ENCODE results near the gene IGFBP1.

The IGFBP1 gene

DNA sequence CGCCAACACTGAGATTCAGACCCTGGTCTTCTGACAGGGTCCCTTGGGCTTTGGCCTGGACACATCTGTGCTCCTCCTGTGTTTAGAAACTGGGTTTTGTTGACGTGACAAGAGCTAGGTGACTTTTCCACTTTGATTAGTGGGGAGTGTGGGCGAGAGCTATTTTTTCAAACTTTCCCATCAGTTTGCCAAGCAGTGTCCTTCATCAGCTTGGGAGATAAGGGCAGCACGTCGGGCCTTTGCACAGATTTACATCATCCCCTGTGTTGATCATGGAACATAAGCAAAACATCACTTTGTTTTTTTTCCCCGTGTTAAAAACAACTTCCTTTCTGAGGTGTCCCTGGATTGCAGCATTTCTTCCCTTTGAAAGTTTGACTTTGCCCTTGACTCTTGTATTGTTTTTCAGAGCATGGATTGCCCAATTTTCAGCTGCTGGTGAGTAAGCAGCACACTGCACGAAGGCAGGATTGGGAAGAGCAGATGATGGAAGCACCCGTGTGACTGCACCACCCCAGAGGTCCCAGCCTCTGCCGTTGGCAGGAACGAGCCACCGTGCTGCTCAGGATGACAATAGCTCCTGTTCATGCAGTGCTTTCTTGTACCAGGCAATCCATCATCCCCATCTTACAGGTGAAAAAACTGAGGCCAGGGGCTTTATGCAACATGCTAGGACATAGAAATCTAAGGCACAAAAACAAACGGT lies 6.4 kb upstream of the IGFBP1 start:
- DNase-seq, result no peak

DNA sequence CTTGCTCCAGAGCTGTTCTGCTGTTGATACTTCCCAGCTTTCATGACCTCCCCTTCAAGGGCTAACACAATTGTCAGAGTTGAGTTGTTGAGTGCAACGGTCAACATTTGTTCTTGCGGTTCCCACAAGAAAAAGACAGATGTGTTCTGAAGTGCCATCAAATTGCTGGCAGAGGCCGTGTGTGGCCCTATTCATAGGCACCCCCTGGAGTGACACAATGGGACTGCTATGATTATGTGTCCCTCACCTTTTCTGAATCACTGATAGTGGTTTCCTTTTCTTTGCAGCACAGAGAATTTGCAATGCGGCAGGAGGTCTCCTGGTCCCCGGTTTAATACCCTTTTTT lies 5.8 kb upstream of the IGFBP1 start:
- DNase-seq, result peak; percentile 33

DNA sequence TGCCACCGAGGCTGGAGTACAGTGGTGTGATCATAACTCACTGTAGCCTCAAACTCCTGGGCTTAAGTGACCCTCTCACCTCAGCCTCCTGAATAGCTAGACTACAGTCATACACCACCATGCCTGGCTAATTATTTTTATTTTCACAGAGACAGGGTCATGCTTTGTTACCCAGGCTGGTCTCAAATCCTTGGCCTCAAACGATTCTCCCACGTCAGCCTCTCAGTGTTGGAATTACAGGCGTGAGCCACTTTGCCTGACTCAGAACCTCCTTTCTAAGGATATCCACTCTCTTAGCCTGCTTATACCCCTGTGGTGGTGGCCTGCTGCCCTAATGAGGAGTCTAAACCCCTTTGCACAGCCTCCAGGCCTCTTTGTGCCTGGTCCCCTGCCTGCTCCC lies 4.2 kb upstream of the IGFBP1 start:
- no peak for DNase-seq

DNA sequence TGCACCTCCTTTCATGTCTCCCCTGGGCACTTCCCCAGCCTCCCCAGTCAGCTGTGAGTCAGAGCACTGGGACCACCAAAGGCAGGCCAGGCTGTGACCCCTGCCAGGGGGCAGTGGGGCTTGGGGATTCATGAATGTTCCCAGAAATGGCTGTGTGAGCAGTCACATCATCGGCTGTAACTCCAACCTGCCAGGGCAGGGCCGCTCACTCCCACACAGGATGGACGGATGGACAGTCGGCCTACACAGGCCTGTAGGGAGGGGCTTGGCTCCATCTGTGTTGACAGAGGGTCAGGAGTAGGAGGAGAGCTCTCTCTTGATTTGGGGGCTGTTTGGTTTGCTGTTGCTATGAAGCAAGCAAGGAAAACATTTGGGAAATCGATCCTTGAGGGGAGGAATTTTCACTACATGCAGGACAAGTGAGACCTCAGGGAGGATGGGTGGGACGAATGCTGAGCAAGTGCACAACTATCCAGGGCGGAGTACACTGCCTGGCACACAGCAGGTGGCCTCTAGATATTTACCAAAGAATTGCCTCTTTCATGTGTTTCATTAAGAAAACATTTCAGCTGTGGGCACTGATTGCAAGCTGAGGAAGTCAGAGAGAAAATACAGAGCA lies 2.9 kb upstream of the IGFBP1 start:
- DNase-seq, result no peak

DNA sequence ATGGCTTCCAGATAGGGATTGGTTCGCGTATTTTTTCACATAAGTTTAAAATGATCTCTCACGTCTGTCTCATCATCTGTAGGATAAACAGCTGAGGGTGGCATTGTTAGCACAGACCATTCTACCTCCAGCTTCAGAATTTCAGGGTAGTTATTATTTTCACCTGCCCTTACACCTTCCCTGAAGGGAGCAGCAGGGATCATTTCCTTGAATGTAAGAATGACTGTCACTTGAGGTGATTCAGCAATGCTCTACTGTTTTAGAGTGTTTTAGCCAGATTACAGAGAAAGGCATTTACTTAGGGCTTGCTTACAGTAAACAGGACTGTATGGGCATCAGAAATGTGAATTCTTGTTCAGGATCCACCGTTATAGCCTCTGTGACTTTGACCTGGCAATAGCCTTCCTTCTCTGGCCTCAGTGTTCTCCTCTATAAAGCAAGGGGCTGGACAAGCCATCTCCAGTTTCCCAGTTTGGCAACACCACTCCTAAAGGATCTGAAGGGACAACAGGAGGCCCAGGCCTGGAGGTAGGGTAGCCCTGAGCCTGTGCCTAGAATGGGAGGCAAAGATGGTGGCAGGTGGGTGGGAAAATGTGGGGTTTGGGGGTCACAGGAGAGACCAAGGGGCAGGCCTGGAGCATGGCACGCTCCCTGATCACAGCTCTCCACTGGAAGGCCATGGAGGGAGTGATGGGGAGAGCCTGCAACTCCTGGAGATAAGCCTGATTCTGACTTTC lies 1.2 kb upstream of the IGFBP1 start:
- DNase-seq, result no peak

DNA sequence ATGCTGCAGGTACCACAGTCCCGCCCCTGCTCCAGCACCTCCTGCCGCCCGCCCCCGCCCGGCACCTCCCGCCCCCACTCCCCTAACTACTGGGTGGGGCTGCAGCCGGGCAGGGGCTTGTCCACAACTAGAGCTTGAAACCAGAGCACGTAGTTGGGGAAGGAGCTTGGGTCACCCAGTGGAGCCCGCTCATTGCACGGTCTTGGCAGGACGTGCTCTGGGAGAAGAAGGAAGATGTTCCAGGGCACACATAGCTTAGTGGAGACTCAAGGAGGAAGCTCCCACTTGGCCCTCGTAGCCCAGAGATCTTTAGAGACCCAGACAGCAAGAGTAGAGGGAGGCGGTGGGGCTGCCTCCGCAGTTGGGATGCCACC lies 692 bp downstream of the IGFBP1 start:
- DNase-seq, result no peak

DNA sequence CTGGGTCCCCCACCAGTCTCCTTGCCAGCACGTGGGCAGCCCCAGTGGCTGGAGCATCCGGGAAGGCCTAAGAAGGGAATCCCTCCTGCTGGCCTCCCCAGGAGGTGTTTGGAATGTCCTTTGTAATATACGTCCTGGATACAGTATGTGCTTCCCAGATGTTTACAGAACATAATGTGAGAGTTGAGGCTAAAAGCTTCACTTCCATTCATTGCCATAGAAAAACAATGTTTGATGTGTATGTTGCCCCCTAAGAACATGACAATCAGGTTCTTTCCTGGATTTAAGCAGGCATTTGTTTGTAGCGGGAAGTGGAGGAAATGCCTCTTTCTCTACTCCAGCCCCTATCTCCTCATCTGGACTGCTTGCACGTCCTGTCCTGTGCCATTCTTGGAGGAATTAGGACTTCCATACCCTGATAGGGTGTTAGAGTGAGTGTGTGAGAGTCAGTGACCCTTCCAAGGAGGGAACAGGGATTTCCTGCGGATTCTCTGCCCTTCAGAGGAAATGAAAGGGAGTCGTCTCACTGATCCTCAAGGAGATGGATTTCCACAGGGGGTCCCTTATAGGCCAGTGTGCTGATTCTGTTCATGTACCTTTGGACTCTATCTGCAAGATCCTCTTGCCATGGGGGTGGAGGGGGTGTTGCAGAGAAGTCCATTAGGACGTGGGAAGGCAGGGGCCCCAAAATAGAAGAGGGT lies 1.2 kb downstream of the IGFBP1 start:
- DNase-seq, result no peak

DNA sequence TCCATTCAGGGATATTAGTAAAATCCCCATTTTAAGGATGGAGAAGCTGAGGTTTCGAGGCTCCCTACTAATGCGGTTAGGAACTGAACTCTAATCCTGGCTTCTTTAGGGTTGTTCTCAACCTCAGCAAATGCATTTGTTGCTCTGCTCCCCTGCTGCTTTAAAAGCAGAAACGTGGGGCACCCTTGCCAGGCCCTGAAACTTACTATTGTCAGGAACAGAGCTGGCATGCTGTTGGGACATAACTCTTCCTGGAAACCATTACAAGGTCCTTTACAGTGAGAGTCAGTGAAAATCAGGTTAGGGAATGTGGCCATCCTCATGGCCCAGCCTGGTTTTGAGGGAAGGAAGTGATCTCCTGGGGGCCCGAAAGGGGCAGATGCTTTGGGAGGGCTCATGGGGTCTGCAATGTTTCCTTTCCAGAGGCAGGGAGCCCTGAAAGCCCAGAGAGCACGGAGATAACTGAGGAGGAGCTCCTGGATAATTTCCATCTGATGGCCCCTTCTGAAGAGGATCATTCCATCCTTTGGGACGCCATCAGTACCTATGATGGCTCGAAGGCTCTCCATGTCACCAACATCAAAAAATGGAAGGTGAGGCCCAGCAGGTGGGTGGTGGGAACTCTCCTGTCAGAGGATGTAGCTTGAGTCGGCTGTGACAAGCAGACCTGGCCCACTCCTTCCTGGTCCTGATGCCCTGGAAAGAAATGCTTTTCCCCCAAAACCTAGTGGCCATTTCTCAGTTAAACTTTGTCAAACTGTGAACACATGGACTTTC lies 2.0 kb downstream of the IGFBP1 start:
- no peak for DNase-seq

DNA sequence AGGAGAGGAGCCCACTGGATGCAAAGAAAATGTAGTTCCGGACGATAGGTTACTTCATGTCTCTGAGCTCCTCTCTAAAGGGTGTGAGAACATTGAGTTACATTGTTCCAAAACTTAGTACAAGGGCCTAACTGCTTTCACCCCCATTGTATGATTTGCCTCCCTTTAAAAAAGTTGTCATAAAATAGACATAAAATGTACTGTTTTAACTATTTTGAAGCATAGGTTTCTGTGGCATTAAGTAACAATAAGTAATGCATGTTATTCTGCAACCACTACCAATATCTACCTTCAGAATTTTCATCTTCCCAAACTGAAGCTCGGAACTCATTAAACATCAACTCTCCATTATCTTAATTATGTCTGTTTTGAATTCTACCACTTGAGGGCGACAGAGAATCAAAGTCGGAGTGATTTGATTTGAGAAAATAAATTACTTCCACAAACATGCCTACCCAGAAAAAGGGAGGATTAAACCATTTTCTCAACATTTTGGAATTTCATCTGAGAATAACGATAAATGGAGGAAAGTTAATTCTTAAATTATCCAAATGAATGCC lies 2.7 kb downstream of the IGFBP1 start:
- no peak for DNase-seq

DNA sequence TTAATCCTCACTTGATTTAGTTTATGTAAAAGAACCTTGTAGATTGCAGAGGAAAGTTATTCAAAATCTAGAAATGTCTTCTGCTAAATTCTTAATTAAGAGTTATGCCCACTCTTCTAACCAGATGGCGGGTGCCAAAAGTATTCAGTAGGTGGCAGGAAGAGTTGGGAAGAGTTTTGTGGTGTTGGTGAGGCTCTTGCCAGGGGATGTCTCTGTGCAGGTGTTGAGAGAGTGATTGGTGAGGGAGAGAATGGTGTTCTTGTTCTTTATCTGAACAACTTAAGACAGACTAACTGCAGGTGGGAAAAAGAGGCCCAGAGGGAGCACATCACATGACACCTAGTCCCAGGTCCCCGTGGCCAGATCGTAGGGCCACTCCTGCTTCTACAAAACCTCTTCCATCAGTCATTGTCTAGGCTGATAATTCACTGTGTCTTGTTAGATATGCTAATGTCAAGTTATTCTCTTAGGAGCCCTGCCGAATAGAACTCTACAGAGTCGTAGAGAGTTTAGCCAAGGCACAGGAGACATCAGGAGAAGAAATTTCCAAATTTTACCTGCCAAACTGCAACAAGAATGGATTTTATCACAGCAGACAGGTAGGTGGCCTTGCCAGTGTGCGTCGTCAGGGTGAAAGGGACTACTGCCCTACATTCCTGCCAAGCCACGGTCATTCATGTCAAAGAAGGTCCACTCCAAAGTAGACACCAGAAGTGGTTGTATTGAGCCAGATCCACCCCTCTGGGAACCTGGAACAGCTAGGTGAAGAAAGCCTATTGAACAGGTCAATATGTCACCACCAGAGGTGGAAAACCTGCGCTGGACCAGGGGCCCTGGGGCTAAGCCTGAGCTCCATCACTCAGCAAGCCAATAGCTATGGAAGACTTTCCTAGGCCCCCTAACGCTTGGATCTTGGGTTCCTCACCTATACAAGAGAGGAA lies 3.4 kb downstream of the IGFBP1 start:
- no peak for DNase-seq

DNA sequence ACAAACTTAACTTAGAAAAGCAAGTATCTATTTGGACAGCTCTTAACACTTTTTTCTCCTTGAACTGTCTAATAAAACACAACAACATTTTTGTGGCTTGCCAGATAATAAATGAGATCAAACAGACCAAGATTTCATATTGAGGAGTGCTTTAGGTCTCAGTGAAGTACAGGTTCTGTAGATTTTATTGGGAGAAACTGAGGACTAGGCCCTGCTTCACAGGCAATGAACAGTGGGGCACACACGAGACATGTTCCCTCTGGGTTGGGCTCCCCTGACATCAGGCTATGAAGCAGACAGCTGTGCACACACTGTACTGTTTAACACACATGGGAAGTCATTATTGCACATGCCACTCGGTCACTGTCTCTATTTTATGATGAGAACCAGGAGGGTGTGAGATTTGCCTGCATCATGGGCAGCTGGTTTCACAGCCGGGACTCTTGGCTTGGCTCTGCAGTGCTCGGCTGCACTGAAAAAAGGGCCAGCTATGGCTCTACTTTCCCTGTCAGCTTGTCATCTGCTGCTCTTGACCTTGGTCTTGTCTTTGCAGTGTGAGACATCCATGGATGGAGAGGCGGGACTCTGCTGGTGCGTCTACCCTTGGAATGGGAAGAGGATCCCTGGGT lies 4.2 kb downstream of the IGFBP1 start:
- no peak for DNase-seq

DNA sequence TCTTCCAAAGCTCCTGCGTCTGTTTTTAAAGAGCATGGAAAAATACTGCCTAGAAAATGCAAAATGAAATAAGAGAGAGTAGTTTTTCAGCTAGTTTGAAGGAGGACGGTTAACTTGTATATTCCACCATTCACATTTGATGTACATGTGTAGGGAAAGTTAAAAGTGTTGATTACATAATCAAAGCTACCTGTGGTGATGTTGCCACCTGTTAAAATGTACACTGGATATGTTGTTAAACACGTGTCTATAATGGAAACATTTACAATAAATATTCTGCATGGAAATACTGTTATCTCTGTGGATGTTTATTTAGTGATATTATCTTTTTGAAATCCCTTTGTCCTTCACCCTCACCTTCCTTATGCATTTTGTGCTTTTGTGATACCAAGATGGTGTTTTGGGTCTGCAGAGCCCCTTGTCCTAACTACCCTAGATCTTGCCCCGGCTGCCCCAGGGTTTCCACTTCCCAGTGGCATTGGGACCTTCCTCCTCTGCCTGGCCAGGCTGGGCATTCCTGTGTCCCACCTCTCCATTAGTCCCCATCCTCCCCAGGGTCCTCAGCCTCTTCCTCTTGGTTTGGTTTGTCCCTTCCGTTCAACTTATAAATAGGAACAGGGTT lies 5.2 kb downstream of the IGFBP1 start:
- DNase-seq, result no peak

DNA sequence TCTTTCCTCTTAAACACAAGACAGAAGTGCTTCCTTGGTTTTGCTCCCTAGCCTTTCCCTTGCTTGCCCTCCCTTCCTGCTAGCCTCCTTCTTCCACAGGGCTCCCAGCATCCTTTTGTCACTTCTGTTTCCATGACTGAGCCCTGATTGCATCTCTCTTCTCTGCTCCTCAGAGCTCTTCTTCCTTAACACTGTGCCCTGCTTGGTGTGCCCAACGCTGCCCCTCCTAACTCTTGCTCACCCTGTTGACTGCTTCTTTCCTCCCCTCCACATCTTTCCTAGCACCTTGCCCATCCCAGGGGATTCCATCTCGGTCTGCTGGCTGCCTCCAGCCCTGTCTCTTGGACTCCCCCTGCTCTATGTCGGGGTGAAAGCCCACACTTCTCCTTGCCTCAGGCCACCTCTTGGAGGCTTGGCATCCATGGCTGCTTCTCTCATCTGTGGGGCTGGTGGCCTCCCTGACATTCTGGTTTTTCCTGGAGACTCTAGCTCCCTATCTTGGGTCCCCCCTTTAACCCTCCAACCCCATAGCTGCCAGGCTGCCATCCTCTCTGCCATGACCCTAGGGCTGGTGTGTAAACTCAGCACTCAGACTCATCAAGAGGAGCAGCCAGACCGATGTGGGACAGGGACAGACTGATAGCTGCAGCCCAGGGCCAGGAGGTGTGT lies 5.8 kb downstream of the IGFBP1 start:
- no peak for DNase-seq

DNA sequence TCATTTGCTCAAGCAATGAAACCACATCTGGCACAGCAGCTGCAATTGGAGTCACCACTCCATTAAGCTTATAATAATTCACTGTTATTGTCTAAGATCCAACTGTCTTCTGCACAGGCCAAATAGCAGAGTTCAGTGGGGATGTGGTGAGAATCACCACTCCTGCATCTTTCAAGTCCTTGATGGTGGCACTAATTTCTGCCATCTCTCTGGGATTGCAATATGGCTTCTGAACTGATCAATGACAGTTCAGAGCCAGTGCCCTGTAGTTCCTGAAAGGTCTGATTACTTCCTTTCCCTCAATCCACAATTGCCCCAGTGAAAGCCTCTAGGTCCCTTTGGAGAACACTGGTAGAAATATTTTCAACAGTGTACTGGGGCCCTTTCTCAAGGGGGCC lies 6.4 kb downstream of the IGFBP1 start:
- no peak for DNase-seq

DNA sequence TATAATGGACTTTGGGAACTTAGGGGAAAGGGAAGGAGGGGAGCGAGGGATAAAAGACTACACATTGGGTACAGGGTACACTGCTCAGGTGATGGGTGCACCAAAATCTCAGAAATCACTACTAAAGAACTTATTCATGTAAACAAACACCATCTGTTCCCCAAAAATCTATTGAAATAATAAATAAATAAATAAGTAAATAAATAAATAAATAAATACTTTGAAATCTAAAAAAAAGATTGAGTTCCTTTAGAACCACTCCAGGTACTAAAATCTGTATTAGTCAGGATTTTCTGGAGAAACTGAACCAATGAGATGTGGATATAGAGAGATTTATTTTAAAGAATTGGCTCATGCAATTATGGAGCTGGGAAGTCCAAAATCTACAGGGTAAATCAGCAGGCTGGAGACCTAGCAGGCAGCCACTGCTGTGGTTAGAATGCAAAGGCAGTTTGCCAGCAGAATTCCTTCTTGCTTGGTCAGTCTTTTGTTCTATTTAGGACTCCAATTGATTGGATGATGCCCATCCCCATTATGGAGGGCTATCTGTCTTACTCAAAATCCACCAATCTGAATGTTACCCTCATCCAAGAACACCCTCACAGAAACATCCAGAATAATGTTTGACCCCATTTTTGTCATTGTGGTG lies 8.9 kb downstream of the IGFBP1 start:
- DNase-seq, result no peak

DNA sequence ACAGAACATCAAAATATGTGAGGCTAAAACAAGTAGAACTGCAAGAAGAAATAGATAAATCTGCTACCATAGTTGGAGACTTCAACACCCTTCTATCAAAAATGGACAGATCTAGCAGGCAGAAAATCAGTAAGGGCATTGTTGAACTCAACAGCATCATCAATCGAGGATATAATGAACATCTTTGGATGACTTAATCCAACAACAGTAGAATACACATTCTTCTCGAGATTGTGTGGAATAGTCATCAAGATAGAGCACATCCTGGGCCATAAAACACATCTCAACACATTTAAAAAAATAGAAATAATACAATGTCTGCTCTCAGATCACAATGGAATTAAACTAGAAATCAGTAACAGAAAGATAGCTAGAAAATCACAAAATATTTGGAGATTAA lies 9.9 kb downstream of the IGFBP1 start:
- DNase-seq, result no peak

DNA sequence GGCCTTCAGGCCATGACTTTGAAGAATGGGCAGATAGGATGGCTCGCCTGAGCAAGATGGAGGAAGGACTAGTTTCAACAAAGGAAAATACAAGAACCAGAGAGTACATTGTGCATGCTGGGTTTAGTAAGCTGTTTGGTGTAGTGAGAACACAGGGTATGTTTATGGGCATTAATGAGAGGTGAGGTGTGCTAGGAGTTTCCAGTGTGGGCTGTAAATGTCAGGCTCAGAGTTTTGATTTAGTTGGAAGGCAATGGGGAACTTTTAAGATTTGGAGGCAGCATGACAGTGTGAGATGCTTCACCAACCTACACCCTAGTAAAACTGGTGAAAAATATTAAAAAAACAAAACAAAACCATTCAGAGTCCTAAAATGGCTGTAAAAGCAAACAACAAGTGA lies 13.3 kb downstream of the IGFBP1 start:
- no peak for DNase-seq

DNA sequence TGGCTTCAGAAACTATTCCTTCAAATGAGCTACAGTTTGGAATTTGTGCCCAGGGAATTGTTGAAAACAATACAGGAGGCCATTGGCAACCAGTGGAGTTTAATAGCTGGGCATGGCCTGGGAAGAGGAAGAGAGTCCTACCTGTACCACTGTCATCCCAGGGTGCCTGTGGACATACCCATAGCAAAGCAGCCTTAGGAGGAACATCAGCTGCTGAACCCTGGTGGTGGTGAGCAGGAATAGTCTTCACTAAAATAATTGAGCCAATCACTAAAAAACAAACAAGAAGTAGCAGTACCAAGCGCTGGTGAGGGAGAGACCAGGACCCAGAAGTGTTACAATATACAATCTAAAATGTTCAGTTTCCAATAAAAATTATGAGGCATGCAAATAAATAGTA lies 14.5 kb downstream of the IGFBP1 start:
- no peak for DNase-seq

DNA sequence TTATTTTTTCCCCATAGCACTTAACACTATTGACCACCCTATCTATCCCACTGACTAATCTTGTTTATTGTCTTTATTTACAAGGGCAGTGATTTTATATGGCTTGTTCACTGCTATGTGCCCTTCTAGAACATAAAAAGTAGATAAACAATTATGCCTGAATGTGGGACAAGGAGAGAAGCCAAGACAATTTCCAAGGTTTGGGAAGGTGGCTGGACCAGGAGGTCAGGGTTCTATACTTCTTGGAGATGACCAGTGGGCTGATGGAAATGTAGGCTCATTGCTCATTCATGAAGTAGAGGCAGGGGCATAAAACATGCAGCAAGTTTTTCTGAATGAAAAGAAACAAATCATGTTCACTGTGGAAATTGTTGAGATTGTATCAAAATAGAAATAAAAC lies 21.3 kb downstream of the IGFBP1 start:
- DNase-seq, result no peak

DNA sequence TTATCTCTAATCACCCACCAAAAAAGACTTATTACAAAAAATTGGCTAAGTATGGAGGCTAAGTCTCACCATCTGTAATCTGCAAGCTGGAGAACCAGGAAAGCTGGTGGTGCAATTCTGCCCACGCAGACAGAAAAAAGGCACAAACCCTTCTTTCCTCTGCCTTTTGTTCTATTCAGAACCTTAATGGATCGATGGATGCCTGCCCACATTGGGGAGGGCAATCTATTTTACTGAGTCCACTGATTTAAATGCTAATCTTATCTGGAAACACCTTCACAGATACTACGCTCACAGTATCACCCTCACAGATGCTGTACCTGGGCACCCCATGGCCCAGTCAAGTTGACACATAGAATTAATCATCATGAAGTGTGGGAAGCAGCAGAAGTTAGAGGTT lies 22.6 kb downstream of the IGFBP1 start:
- no peak for DNase-seq

Measured in NCI-H187 treated with DMSO at 0.1 percent for 48 hours (cell line).